IMR-90 (cell line): Measurements from ENCODE around the gene NFE2L2.

Experiments
- BHLHE40 ChIP-seq: fragments of 150-350 bp; IDR thresholded peaks from 2 replicates; pipeline ENCODE4 v1.6.1; 2016; ENCODE audit warnings: mild to moderate bottlenecking, low read depth, low read length
- CEBPB ChIP-seq: IDR thresholded peaks from 2 replicates; pipeline ENCODE4 v1.6.1; 2012; ENCODE audit warnings: low read depth, low read length, improper control_type of control experiment
- CHD1 ChIP-seq: IDR thresholded peaks from 2 replicates; pipeline ENCODE4 v1.6.1; 2012; ENCODE audit warnings: low read depth, low read length, improper control_type of control experiment
- CTCF ChIP-seq: conservative IDR thresholded peaks from 2 replicates; pipeline ENCODE4 v1.5.1; 2012; ENCODE audit warnings: mild to moderate bottlenecking, low read depth, low read length, improper control_type of control experiment
- MAFK ChIP-seq: IDR thresholded peaks from 2 replicates; pipeline ENCODE4 v1.6.1; 2012; ENCODE audit warnings: low read depth, low read length, improper control_type of control experiment
- MXI1 ChIP-seq: IDR thresholded peaks from 2 replicates; pipeline ENCODE4 v1.6.1; 2012; ENCODE audit warnings: low read depth, mild to moderate bottlenecking, low read length, moderate library complexity, borderline replicate concordance
- NFE2L2 ChIP-seq: fragments of 150-350 bp; IDR thresholded peaks from 2 replicates; pipeline ENCODE4 v1.6.1; 2016; ENCODE audit warnings: low read depth, mild to moderate bottlenecking, low read length
- POLR2A ChIP-seq: IDR thresholded peaks from 2 replicates; pipeline ENCODE4 v1.6.1; 2012; ENCODE audit warnings: mild to moderate bottlenecking, low read depth, low read length
- RAD21 ChIP-seq: IDR thresholded peaks from 2 replicates; pipeline ENCODE4 v1.6.1; 2012; ENCODE audit warnings: low read length, improper control_type of control experiment
- RCOR1 ChIP-seq: IDR thresholded peaks from 2 replicates; pipeline ENCODE4 v1.6.1; 2012; ENCODE audit warnings: mild to moderate bottlenecking, low read length, improper control_type of control experiment; ENCODE audit not compliant: insufficient replicate concordance
- SMC3 ChIP-seq: fragments of 150-350 bp; IDR thresholded peaks from 2 replicates; pipeline ENCODE4 v1.6.1; 2016; ENCODE audit warnings: low read depth, mild to moderate bottlenecking, antibody characterized with exemption, low read length, moderate library complexity
- TF ChIP-seq, protein P1 (sequence below): fragments of 150-350 bp; IDR thresholded peaks from 2 replicates; pipeline ENCODE4 v1.6.1; 2017; ENCODE audit warnings: mild to moderate bottlenecking, antibody characterized with exemption, low read length, low read depth

- TF ChIP-seq CTCF, result no peak
- TF ChIP-seq POLR2A, result no peak
- no peak for TF ChIP-seq MAFK
- TF ChIP-seq RAD21, result no peak
- TF ChIP-seq CHD1, result no peak
- no peak for TF ChIP-seq CEBPB
- TF ChIP-seq SMC3, result no peak
- TF ChIP-seq RCOR1, result no peak
- no peak for TF ChIP-seq BHLHE40
- TF ChIP-seq NFE2L2, result no peak
- TF ChIP-seq, protein P1, sequence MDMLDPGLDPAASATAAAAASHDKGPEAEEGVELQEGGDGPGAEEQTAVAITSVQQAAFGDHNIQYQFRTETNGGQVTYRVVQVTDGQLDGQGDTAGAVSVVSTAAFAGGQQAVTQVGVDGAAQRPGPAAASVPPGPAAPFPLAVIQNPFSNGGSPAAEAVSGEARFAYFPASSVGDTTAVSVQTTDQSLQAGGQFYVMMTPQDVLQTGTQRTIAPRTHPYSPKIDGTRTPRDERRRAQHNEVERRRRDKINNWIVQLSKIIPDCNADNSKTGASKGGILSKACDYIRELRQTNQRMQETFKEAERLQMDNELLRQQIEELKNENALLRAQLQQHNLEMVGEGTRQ, result no peak
- TF ChIP-seq MXI1, result no peak
Observed at GRCh38 chr2:177261116-177262060, 3.1 kb downstream of the NFE2L2 start.
